K562 (cell line): ENCODE results near the gene ROBO2. TPM values are rescaled to one million over a fixed set of nuclear protein-coding genes. Genes with fewer than 3 reads are reported as not detected.

Experiments
- CHCHD3 ChIP-seq: fragments of 250-450 bp; sonication (Bioruptor Pico); IDR thresholded peaks from 2 replicates; pipeline ENCODE4 v2.1.2; 2022; ENCODE audit warnings: mild to moderate bottlenecking
- FOXJ2 ChIP-seq: fragments of 200-800 bp; sonication (Bioruptor generic); IDR thresholded peaks from 2 replicates; pipeline ENCODE4 v1.6.1; 2016; ENCODE audit warnings: missing genetic modification characterization, missing compliant biosample characterization
- GATAD2A ChIP-seq: fragments of 450-650 bp; IDR thresholded peaks from 2 replicates; pipeline ENCODE4 v1.6.1; 2017
- PCBP1 ChIP-seq: fragments of 200-400 bp; formaldehyde crosslinking; IDR thresholded peaks from 2 replicates; pipeline ENCODE4 v1.6.1; 2018; ENCODE audit warnings: mild to moderate bottlenecking, low read depth, low read length; ENCODE audit not compliant: poor library complexity, severe bottlenecking
- PHB2 ChIP-seq: fragments of 450-650 bp; IDR thresholded peaks from 2 replicates; pipeline ENCODE4 v1.6.1; 2017; ENCODE audit warnings: low read depth
- SMARCA5 ChIP-seq: fragments of 450-650 bp; IDR thresholded peaks from 2 replicates; pipeline ENCODE4 v1.6.1; 2016
- ZNF584 ChIP-seq: fragments of 200-800 bp; sonication (Bioruptor generic); IDR thresholded peaks from 2 replicates; pipeline ENCODE4 v1.6.1; 2016; ENCODE audit warnings: low read depth, mild to moderate bottlenecking, missing genetic modification characterization, missing compliant biosample characterization
- polyA plus RNA-seq, 8 experiments: library from polyadenylated mRNA; depleted of rRNA in 4 of 8; stranded (reverse) in 5 of 8; unstranded in 3 of 8; fragments of >200 nt; fragmentation: Nextera tagmentation in 2 of 8; fragmentation: Illumina TruSeq in 1 of 8; extraction: Ambion mirVana in 2 of 8; extraction: Trizol in 1 of 8; gene quantifications; 2 replicates each; pipeline versions ENCODE4 v1.2.1 to v1.2.3, GENCODE V29; 2011 to 2014; ENCODE audit warnings: inconsistent platforms in 1 of 8, missing spikeins in 1 of 8
- total RNA-seq, 7 experiments: library from RNA; depleted of rRNA in 6 of 7; stranded (reverse); fragments of >200 nt in 6 of 7; fragmentation: Illumina TruSeq in 2 of 7; extraction: Trizol in 2 of 7; gene quantifications; 2 replicates each; pipeline versions ENCODE4 v1.2.1 to v1.2.3, GENCODE V29; 2011 to 2021; ENCODE audit warnings: low replicate concordance in 1 of 7
- TF ChIP-seq, protein P1 (sequence below), 2 experiments: IDR thresholded peaks in 1 of 2; conservative IDR thresholded peaks in 1 of 2; 2 replicates each; pipeline ENCODE4 v1.6.1; 2016; ENCODE audit warnings: low read depth in 2 of 2, mild to moderate bottlenecking in 1 of 2, missing compliant biosample characterization in 1 of 2, missing genetic modification characterization in 1 of 2, moderate library complexity in 1 of 2
- TF ChIP-seq, protein P2 (sequence below): sonication (generic); formaldehyde crosslinking; IDR thresholded peaks from 2 replicates; pipeline ENCODE4 v1.9.0; 2022; ENCODE audit warnings: mild to moderate bottlenecking, missing genetic modification reagents

ROBO2 gene
- total and polyA plus RNA-seq, 9 of the 15 experiments (the other 6 are each of a cell fraction or from before 2014, with no cell fraction given), result 0.84 to 3.0 (median 1.7) TPM

DNA sequence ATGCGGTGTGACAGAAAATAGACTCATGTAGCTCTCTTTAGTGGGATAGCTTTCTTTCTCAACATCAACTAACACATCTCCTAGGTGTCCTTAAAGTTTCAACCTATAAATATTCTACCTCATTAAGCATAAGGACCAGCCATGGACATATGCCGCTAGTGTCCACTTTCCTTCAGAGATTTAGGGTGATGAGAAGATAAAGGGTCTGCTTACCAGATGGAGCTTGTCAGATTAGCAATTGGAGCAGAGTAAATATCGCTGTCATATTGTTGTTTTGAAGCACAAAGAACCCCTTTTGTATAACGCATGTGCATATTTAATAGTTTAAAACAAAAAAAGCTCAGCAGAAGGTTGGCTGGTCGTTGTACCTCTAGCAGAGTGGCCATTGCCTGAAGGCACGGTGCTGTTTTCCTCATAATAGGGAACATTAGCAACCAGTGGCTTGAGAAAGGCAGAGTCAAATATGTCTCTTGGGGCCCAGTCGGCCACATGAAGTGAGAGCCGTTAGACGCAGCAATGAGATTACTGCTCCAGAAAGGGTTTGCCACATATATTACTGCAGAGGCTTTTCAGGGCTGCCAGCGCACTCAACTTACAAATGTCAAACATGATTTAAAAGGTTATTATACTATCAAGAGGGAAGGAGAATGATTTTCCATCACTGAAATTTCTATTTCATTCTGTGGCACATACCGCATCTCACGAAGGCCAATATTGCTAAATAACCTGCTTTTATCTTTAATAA lies 264.2 kb downstream of the ROBO2 start (continued):
- TF ChIP-seq, protein P1, sequence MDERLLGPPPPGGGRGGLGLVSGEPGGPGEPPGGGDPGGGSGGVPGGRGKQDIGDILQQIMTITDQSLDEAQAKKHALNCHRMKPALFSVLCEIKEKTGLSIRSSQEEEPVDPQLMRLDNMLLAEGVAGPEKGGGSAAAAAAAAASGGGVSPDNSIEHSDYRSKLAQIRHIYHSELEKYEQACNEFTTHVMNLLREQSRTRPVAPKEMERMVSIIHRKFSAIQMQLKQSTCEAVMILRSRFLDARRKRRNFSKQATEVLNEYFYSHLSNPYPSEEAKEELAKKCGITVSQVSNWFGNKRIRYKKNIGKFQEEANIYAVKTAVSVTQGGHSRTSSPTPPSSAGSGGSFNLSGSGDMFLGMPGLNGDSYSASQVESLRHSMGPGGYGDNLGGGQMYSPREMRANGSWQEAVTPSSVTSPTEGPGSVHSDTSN (CRISPR knock-in tag; IDR thresholded peaks at IDR 0.05; ENCODE audit: low read depth), result no peak
- TF ChIP-seq, protein P1 (tag; conservative IDR thresholded peaks at IDR 0.05; ENCODE audit: low read depth), result no peak
- no peak for TF ChIP-seq PCBP1
- TF ChIP-seq SMARCA5, result no peak
- TF ChIP-seq, protein P2, sequence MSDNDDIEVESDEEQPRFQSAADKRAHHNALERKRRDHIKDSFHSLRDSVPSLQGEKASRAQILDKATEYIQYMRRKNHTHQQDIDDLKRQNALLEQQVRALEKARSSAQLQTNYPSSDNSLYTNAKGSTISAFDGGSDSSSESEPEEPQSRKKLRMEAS (CRISPR knock-in tag), result no peak
- TF ChIP-seq CHCHD3, result no peak
- no peak for TF ChIP-seq PHB2
- TF ChIP-seq ZNF584 (CRISPR knock-in tag), result no peak
- no peak for TF ChIP-seq GATAD2A
- TF ChIP-seq FOXJ2 (tag), result no peak
